Ovary (tissue), 9 donors: ENCODE measurements around the gene DLG5. TPM values are rescaled to one million over a fixed set of nuclear protein-coding genes. Genes with fewer than 3 reads are reported as not detected.

Source experiments
- DNase-seq, 5 donors: peaks; one replicate each; pipeline ENCODE4 v3.0.0-alpha.2; 2019 to 2020
- H3K27ac ChIP-seq, 2 donors: fragments of 200-600 bp; one replicate each; pipeline versions ENCODE4 v1.5.1 to v1.8.0; 2019 to 2022
- H3K27me3 ChIP-seq: fragments of 200-600 bp; one replicate; pipeline ENCODE4 v1.8.0; 2022
- H3K36me3 ChIP-seq: fragments of 200-600 bp; sonication (generic); one replicate; pipeline ENCODE4 v1.5.1; 2019
- H3K4me1 ChIP-seq: one replicate; pipeline ENCODE4 v1.8.1; 2013; ENCODE audit warnings: mild to moderate bottlenecking, moderate library complexity; ENCODE audit not compliant: insufficient read depth
- H3K4me3 ChIP-seq: fragments of 200-600 bp; sonication (generic); one replicate; pipeline ENCODE4 v1.5.1; 2017
- H3K9me3 ChIP-seq, 2 donors: fragments of 200-600 bp in 1 of 2; sonication (generic) in 1 of 2; one replicate each; pipeline versions ENCODE4 v1.5.1 to v1.8.1; 2013 to 2019; ENCODE audit warnings: mild to moderate bottlenecking in 1 of 2, moderate library complexity in 1 of 2
- CTCF ChIP-seq, 3 donors: fragments of 450-650 bp in 2 of 3; fragments of 200-600 bp in 1 of 3; IDR thresholded peaks; one replicate each; pipeline versions ENCODE4 v1.5.1 to v1.8.0; 2016 to 2022; ENCODE audit warnings: antibody characterized with exemption in 3 of 3, mild to moderate bottlenecking in 1 of 3
- EP300 ChIP-seq: sonication (generic); formaldehyde crosslinking; IDR thresholded peaks from one replicate; pipeline ENCODE4 v1.6.1; 2017; ENCODE audit warnings: antibody characterized with exemption
- POLR2A ChIP-seq: fragments of 450-650 bp; IDR thresholded peaks from one replicate; pipeline ENCODE4 v1.6.1; 2017; ENCODE audit warnings: antibody characterized with exemption, mild to moderate bottlenecking, moderate library complexity
- WGBS, 3 donors: extraction: QIAGEN DNeasy Blood & Tissue Kit in 1 of 3; methylation state at CpG; one replicate each; pipeline versions ENCODE4 v1.1.5 to v1.1.7; 2013 to 2017; 5-methylcytosine and 5-hydroxymethylcytosine counted together
- intact Hi-C, 4 donors: fragments of 100-400 bp; cut with DNase I; formaldehyde crosslinking; loops; one replicate each; pipeline versions ENCODE4 v1.11.0 to v1.15.1; 2022 to 2023
- polyA plus RNA-seq, 2 donors: library from polyadenylated mRNA; stranded (reverse); fragments of 200-250 nt in 1 of 2; fragments of 350-450 nt in 1 of 2; fragmentation: Illumina TruSeq in 1 of 2; extraction: RNeasy Lipid Tissue Mini Kit (QIAGEN cat#74804) in 1 of 2; gene quantifications; one replicate each; pipeline ENCODE4 v1.2.3, GENCODE V29; 2013 to 2014
- small RNA-seq: library from RNA; depleted of rRNA; stranded (forward); fragments of <200 nt; gene quantifications from one replicate; pipeline ENCODE3, GENCODE V24; 2016
- total RNA-seq, 7 donors: library from RNA; depleted of rRNA in 2 of 7; stranded (reverse); fragments of >200 nt in 2 of 7; fragmentation: NEBNext Ultra II Directional in 3 of 7; extraction: Animal tissue kit (Norgen Biotek cat#: 25700) in 3 of 7; gene quantifications; one replicate each; pipeline versions ENCODE4 v1.1.0 to v1.2.4, GENCODE V29; 2016 to 2023
- donor health status: DM: no; HTN: no; CAD: no; lungs with moderate emphysema.
- donor health status: DM: no; HTN: no; CAD: no.
- donor health status: Bipolar disorder and iron deficiency.
- donor health status: DM: yes; HTN: yes; CAD: no.
- donor health status: DM: no; HTN: no; CAD: no.
- donor health status: DM: yes; HTN: yes; CAD: no.

The DLG5 gene
- total and polyA plus RNA-seq, 9 donors: 29.1 to 71.9 (median 42.8) TPM

DNA sequence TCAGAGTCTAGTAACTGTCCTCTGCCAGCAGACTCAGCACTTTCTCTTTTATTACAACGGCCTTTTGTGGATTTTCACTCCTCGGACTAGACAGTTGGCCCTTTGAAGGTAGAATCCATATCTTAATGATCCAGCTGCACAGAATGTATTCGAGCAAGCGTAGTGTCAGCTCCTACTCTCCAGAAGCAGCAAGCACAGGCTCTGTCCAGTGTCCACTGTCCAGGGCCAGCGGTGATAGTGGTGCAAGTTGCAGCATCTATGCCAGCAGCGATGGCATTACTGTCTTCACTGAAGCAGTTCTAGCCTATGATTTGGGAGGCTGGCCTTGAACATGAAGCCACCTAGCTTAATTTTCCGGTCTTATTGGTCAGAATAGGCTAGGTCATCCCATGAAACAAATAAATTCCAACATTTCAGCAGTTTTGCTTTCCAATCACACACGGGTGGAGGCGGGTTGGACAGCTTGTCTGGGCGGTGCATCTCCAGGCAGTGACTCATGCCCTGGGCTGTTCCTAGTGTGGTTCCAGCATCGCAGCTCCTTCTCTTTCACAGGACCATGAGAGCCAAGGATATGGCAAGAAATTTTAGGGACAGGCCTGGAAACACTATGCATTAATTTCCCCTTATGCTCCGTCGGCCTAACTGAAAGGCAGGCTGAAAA lies 180.4 kb downstream of the DLG5 start:
- Histone ChIP-seq H3K36me3 (no peaks in the 10 kb centered on the region), H3K9me3 (no peaks in the 10 kb centered on the region), H3K4me3 (no peak overlapping the region), H3K27me3 (no peaks in the 10 kb centered on the region), H3K27ac (no peak overlapping the region), H3K4me1 (no peaks in the 10 kb centered on the region)
- intact Hi-C loops: no loop called here
- TF ChIP-seq POLR2A: no peak
- no peak for TF ChIP-seq CTCF (IDR thresholded peaks at IDR 0.05)
- TF ChIP-seq EP300: no peak
- DNase-seq: peak in 1 of 5 donors; percentile 12
- WGBS, 3 donors: 65 to 79% (median 74%) methylated on average over 13 of the region's 13 CpGs

DNA sequence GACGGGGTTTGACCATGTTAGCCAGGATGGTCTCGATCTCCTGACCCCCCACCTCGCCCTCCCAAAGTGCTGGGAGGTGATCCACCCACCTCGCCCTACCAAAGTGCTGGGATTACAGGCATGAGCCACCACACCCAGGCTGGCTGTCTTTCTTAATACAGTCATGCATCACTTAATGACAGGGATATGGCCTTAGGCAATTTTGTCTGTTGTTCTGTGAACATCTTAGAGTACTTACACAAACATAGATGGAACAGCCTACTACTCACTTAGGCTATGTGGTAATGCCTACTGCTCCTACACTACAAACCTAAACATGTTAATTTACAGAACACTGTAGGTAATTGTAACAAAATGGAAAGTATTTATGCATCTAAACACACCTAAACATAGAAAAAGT lies 182.3 kb downstream of the DLG5 start:
- H3K27me3 ChIP-seq: no peaks in the 10 kb centered on the region
- 92 to 95% (median 93%) methylated on average over 4 of the region's 4 CpGs for WGBS, 3 donors
- no peaks in the 10 kb centered on the region for H3K4me1 ChIP-seq
- no peak overlapping the region for H3K4me3 ChIP-seq
- H3K36me3 ChIP-seq: no peaks in the 10 kb centered on the region
- H3K27ac ChIP-seq: no peak overlapping the region
- TF ChIP-seq EP300 (no peak), CTCF (IDR thresholded peaks at IDR 0.05) (no peak), POLR2A (no peak)
- H3K9me3 ChIP-seq: no peaks in the 10 kb centered on the region
- intact Hi-C loops: no loop called here
- no peak for DNase-seq

GRCh38 chr10:77742172-77742571 lies 184.4 kb downstream of the DLG5 start:
- Histone ChIP-seq H3K9me3 (no peaks in the 10 kb centered on the region), H3K4me3 (no peak overlapping the region), H3K4me1 (no peaks in the 10 kb centered on the region), H3K36me3 (no peaks in the 10 kb centered on the region), H3K27ac (no peak overlapping the region), H3K27me3 (no peaks in the 10 kb centered on the region)
- intact Hi-C loops: no loop called here
- WGBS, 3 donors: 83 to 86% (median 84%) methylated on average over 5 of the region's 5 CpGs
- no peak for TF ChIP-seq EP300
- no peak for TF ChIP-seq POLR2A
- no peak for TF ChIP-seq CTCF (IDR thresholded peaks at IDR 0.05)
- no peak for DNase-seq

DNA sequence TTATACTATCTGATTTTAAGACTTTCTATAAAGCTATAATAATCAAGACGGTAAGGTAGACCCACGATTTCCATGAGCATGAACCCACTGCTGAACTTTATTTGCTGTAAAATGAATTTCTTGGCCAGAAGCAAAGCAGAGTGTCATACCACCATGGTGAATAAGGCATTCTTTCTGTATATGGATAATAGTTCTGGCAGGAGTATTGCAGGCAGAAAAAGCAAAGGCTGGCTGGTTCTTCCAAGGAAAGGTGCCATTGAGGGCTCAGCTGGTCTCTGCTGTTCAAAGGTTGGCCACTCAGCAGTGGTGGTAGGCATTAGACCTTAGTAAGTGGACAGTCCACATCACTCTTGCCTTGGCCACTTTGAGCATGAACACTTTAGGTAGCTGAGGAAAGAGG lies 184.8 kb downstream of the DLG5 start:
- Histone ChIP-seq H3K4me1 (no peaks in the 10 kb centered on the region), H3K27me3 (no peaks in the 10 kb centered on the region), H3K9me3 (no peaks in the 10 kb centered on the region), H3K36me3 (no peaks in the 10 kb centered on the region), H3K4me3 (no peak overlapping the region), H3K27ac (no peak overlapping the region)
- intact Hi-C loops: no loop called here
- DNase-seq: no peak
- no peak for TF ChIP-seq EP300
- no peak for TF ChIP-seq POLR2A
- no peak for TF ChIP-seq CTCF (IDR thresholded peaks at IDR 0.05)
- 85 to 96% (median 87%) methylated on average over 2 of the region's 2 CpGs for WGBS, 3 donors

Small RNA genes lying within 50 kb of the gene (small RNA-seq; reads per million reads assigned to genes)
- gene RF00017 (not detected), gene RN7SL284P (not detected), gene RNU6-1266P (not detected)

Other genes with a start within 250 kb of the DLG5 start
- gene POLR3A, start 102.8 kb upstream of the DLG5 start, total RNA-seq: 10 to 100 TPM in 6 of 7 donors, 1 to 10 TPM in 1; 9.3 to 15.0 (median 13.1) TPM
- 10 to 100 TPM in 1 of 2 donors, 1 to 10 TPM in 1; 4.8 to 11.3 TPM for gene POLR3A, start 102.8 kb upstream of the DLG5 start, polyA plus RNA-seq
- gene RPS24, start 107.1 kb upstream of the DLG5 start, total RNA-seq: 1,000 to 10,000 TPM; 2,773 to 6,916 (median 3,304) TPM
- 1,000 to 10,000 TPM; 4,283 to 9,785 TPM for gene RPS24, start 107.1 kb upstream of the DLG5 start, polyA plus RNA-seq